Astrocyte (in vitro differentiated cells and primary cell): ENCODE data around the gene CPN2.

Source experiments
- EZH2 ChIP-seq: IDR thresholded peaks from 2 replicates; pipeline ENCODE4 v1.6.1; 2012; ENCODE audit warnings: mild to moderate bottlenecking, low read length, inconsistent platforms; ENCODE audit not compliant: insufficient read depth
- TF ChIP-seq, protein P1 (sequence below): IDR thresholded peaks from 2 replicates; pipeline ENCODE4 v1.5.1; 2011; ENCODE audit warnings: low read depth, mild to moderate bottlenecking, inconsistent platforms, low read length, moderate library complexity; ENCODE audit not compliant: insufficient read depth

- TF ChIP-seq, protein P1, sequence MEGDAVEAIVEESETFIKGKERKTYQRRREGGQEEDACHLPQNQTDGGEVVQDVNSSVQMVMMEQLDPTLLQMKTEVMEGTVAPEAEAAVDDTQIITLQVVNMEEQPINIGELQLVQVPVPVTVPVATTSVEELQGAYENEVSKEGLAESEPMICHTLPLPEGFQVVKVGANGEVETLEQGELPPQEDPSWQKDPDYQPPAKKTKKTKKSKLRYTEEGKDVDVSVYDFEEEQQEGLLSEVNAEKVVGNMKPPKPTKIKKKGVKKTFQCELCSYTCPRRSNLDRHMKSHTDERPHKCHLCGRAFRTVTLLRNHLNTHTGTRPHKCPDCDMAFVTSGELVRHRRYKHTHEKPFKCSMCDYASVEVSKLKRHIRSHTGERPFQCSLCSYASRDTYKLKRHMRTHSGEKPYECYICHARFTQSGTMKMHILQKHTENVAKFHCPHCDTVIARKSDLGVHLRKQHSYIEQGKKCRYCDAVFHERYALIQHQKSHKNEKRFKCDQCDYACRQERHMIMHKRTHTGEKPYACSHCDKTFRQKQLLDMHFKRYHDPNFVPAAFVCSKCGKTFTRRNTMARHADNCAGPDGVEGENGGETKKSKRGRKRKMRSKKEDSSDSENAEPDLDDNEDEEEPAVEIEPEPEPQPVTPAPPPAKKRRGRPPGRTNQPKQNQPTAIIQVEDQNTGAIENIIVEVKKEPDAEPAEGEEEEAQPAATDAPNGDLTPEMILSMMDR = no peak
- no peak for TF ChIP-seq EZH2
Observed at GRCh38 chr3:194383276-194383940, 32.3 kb upstream of the CPN2 start.
